IMR-90 (cell line): Measurements from ENCODE around the gene GPRC5D. TPM values are rescaled to one million over a fixed set of nuclear protein-coding genes. Genes with fewer than 3 reads are reported as not detected.

Experiments
- ATAC-seq: fragments of 200-7000 bp; cut with Tn5 transposase; 2 replicates; pipeline ENCODE4 v1.9.1; 2020; ENCODE audit warnings: low read depth, mild to moderate bottlenecking, moderate library complexity
- BruUV-seq: library from RNA; stranded (reverse); fragments of 400-500 nt; replicated peaks from 2 replicates; lab custom pipeline; 2021; lab: Mats Ljungman, UMichigan
- CTCF ChIA-PET: fragments of 300-600 bp; formaldehyde crosslinking; extraction: SDS; loops from one replicate; lab custom pipeline; 2021; ENCODE audit warnings: antibody characterized with exemption; lab: Yijun Ruan, JAX
- POLR2A ChIA-PET: fragments of 300-600 bp; sonication (Branson Sonifier 250); formaldehyde crosslinking; loops from one replicate; lab custom pipeline; 2022; ENCODE audit warnings: antibody characterized with exemption; ENCODE audit not compliant: unreplicated experiment; lab: Charles Lee
- DNase-seq: peaks from one replicate; pipeline ENCODE4 v3.0.0; 2013
- H2AFZ ChIP-seq: replicated peaks from 2 replicates; pipeline ENCODE3; 2013; ENCODE audit warnings: low read length, mild to moderate bottlenecking; ENCODE audit not compliant: poor library complexity
- H2AK5ac ChIP-seq: 2 replicates; pipeline ENCODE4 v1.6.1; 2013; ENCODE audit warnings: low read depth, low read length, inconsistent platforms
- H2AK9ac ChIP-seq: replicated peaks from 2 replicates; pipeline ENCODE3; 2013; ENCODE audit warnings: mild to moderate bottlenecking, low read depth, low read length, moderate library complexity; ENCODE audit not compliant: poor library complexity
- H2BK120ac ChIP-seq: 2 replicates; pipeline ENCODE4 v1.6.1; 2013; ENCODE audit warnings: low read depth, low read length, inconsistent platforms
- H2BK15ac ChIP-seq: 3 replicates; pipeline ENCODE4 v1.6.1; 2013; ENCODE audit warnings: low read depth, low read length, inconsistent platforms
- H2BK20ac ChIP-seq: 2 replicates; pipeline ENCODE4 v1.6.1; 2013; ENCODE audit warnings: low read depth, mild to moderate bottlenecking, inconsistent platforms, low read length, moderate library complexity
- H2BK5ac ChIP-seq: 2 replicates; pipeline ENCODE4 v1.6.1; 2013; ENCODE audit warnings: mild to moderate bottlenecking, low read depth, low read length, inconsistent platforms; ENCODE audit not compliant: poor library complexity, severe bottlenecking
- H3K14ac ChIP-seq: replicated peaks from 2 replicates; pipeline ENCODE4 v1.6.1; 2013; ENCODE audit warnings: low read depth, low read length, inconsistent platforms
- H3K18ac ChIP-seq: 2 replicates; pipeline ENCODE4 v1.6.1; 2013; ENCODE audit warnings: low read depth, low read length, control low read depth
- H3K23ac ChIP-seq: 2 replicates; pipeline ENCODE4 v1.6.1; 2013; ENCODE audit warnings: low read depth, low read length, inconsistent platforms
- H3K27ac ChIP-seq: 2 replicates; pipeline ENCODE4 v1.5.1; 2013; ENCODE audit warnings: mild to moderate bottlenecking, control low read depth, low read length; ENCODE audit not compliant: insufficient read depth
- H3K27me3 ChIP-seq: 2 replicates; pipeline ENCODE4 v1.6.1; 2013; ENCODE audit warnings: low read length; ENCODE audit not compliant: control insufficient read depth, insufficient read depth
- H3K36me3 ChIP-seq: 2 replicates; pipeline ENCODE4 v1.6.1; 2013; ENCODE audit warnings: low read length, mixed read lengths; ENCODE audit not compliant: control insufficient read depth, insufficient read depth
- H3K4ac ChIP-seq: 2 replicates; pipeline ENCODE4 v1.6.1; 2013; ENCODE audit warnings: low read depth, low read length, inconsistent platforms
- H3K4me1 ChIP-seq: 2 replicates; pipeline ENCODE4 v1.6.1; 2013; ENCODE audit warnings: low read length, mixed read lengths; ENCODE audit not compliant: control insufficient read depth, insufficient read depth
- H3K4me2 ChIP-seq: 2 replicates; pipeline ENCODE4 v1.6.1; 2013; ENCODE audit warnings: low read depth, mild to moderate bottlenecking, control low read depth, low read length, moderate library complexity
- H3K4me3 ChIP-seq: 2 replicates; pipeline ENCODE4 v1.5.1; 2013; ENCODE audit warnings: low read depth, mild to moderate bottlenecking, control low read depth, low read length, moderate library complexity; ENCODE audit not compliant: insufficient read depth
- H3K56ac ChIP-seq: 2 replicates; pipeline ENCODE4 v1.6.1; 2013; ENCODE audit warnings: low read length, inconsistent platforms; ENCODE audit not compliant: insufficient read depth; ENCODE audit errors: extremely low read depth
- H3K79me1 ChIP-seq, 2 experiments: 2 replicates each; pipeline ENCODE4 v1.6.1; 2013; ENCODE audit warnings: low read length in 2 of 2, inconsistent platforms in 1 of 2, low read depth in 1 of 2
- H3K9ac ChIP-seq: 2 replicates; pipeline ENCODE4 v1.6.1; 2013; ENCODE audit warnings: low read depth, low read length, control low read depth
- H3K9me1 ChIP-seq: 2 replicates; pipeline ENCODE4 v1.6.1; 2013; ENCODE audit warnings: low read length, inconsistent platforms; ENCODE audit not compliant: insufficient read depth
- H3K9me3 ChIP-seq: 2 replicates; pipeline ENCODE4 v1.6.1; 2013; ENCODE audit warnings: low read length; ENCODE audit not compliant: control insufficient read depth, insufficient read depth
- H4K20me1 ChIP-seq: 2 replicates; pipeline ENCODE4 v1.6.1; 2013; ENCODE audit warnings: low read length, inconsistent platforms; ENCODE audit not compliant: insufficient read depth
- H4K5ac ChIP-seq: 2 replicates; pipeline ENCODE4 v1.6.1; 2013; ENCODE audit warnings: mild to moderate bottlenecking, low read depth, low read length, control low read depth
- H4K8ac ChIP-seq, 2 experiments: 2 replicates each; pipeline ENCODE4 v1.6.1; 2013; ENCODE audit warnings: low read depth in 2 of 2, low read length in 2 of 2, control low read depth in 1 of 2, inconsistent platforms in 1 of 2
- H4K91ac ChIP-seq: 2 replicates; pipeline ENCODE4 v1.6.1; 2013; ENCODE audit warnings: low read depth, low read length, inconsistent platforms; ENCODE audit not compliant: insufficient read depth
- CHD1 ChIP-seq: IDR thresholded peaks from 2 replicates; pipeline ENCODE4 v1.6.1; 2012; ENCODE audit warnings: low read depth, low read length, improper control_type of control experiment
- FOS ChIP-seq: fragments of 150-350 bp; IDR thresholded peaks from 2 replicates; pipeline ENCODE4 v1.6.1; 2016; ENCODE audit warnings: low read depth, low read length
- MAZ ChIP-seq: IDR thresholded peaks from 2 replicates; pipeline ENCODE4 v1.6.1; 2012; ENCODE audit warnings: low read depth, mild to moderate bottlenecking, low read length, improper control_type of control experiment, moderate library complexity, borderline replicate concordance
- NFE2L2 ChIP-seq: fragments of 150-350 bp; IDR thresholded peaks from 2 replicates; pipeline ENCODE4 v1.6.1; 2016; ENCODE audit warnings: low read depth, mild to moderate bottlenecking, low read length
- RCOR1 ChIP-seq: IDR thresholded peaks from 2 replicates; pipeline ENCODE4 v1.6.1; 2012; ENCODE audit warnings: mild to moderate bottlenecking, low read length, improper control_type of control experiment; ENCODE audit not compliant: insufficient replicate concordance
- WGBS, 2 experiments: methylation state at CpG; one replicate each; pipeline versions ENCODE4 v1.1.5 to v1.1.7; 2013; ENCODE audit warnings: missing lambda C conversion rate in 2 of 2; ENCODE audit not compliant: insufficient read length in 1 of 2; ENCODE audit errors: extremely low coverage in 2 of 2; 5-methylcytosine and 5-hydroxymethylcytosine counted together
- dilution Hi-C: fragments of 300-500 bp; cut with HindIII; formaldehyde crosslinking; loops from one replicate; pipeline ENCODE4 v1.14.3; 2018; ENCODE audit warnings: low sequenced_read_pairs; ENCODE audit not compliant: unreplicated experiment
- in situ Hi-C: fragments of 300-500 bp; cut with MboI; formaldehyde crosslinking; loops from 3 replicates; pipeline ENCODE4 v1.14.3; 2019; ENCODE audit warnings: low sequenced_read_pairs, inconsistent platforms, mixed read lengths
- intact Hi-C: fragments of 100-400 bp; cut with micrococcal nuclease; formaldehyde crosslinking; loops from 2 replicates; pipeline ENCODE4 v1.10.0; 2022
- polyA plus RNA-seq, 3 experiments: library from polyadenylated mRNA; depleted of rRNA; stranded (reverse); fragments of >200 nt; gene quantifications; 2 replicates each; pipeline ENCODE4 v1.2.3, GENCODE V29; 2012; ENCODE audit warnings: low replicate concordance in 1 of 3
- total RNA-seq: library from RNA; depleted of rRNA; stranded (reverse); fragments of >200 nt; gene quantifications from 2 replicates; pipeline ENCODE4 v1.2.3, GENCODE V29; 2012
- TF ChIP-seq, protein P1 (sequence below): fragments of 150-350 bp; IDR thresholded peaks from 2 replicates; pipeline ENCODE4 v1.6.1; 2016; ENCODE audit warnings: low read depth, mild to moderate bottlenecking, low read length, moderate library complexity, borderline replicate concordance

GPRC5D gene
- total and polyA plus RNA-seq, 2 of the 4 experiments (the other 2 are of a cell fraction), result not detected

DNA sequence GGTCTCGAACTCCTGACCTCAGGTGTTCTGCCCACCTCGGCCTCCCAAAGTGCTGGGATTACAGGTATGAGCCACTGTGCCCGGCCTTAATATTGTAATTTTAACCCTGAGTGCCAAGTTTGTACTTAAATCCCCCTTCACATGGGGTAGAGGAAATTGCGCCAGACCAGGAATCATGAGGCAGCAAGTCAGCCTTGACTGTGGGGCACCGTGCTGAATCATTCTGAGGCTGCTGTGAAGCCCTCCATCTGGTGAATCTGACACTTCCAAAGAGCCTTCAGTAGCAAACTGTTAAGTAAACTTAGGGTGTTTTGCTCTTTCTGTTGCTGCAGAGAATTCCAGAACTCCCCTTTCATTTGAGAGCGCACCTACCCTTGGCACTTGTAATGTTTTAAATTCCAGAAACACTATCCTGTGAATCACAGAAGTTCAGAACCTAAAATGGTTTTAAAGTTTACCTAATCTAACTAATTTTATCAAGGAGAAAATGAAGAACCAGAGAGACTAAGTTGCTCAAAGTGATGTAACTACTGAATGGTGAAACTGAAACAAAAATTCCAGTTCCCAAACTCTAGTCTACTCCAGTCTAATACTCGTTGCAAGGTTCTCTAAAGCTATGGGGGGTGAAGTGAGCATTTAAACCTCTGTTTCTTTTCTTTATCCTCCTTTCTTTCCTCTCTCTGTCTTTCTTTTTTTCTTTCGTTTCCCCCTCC is 40.6 kb upstream of the GPRC5D start (continued):
- TF ChIP-seq FOS (peak; percentile 87), CHD1 (no peak), MAZ (peak; percentile 47; the same call in 1 of the 2 replicates)

DNA sequence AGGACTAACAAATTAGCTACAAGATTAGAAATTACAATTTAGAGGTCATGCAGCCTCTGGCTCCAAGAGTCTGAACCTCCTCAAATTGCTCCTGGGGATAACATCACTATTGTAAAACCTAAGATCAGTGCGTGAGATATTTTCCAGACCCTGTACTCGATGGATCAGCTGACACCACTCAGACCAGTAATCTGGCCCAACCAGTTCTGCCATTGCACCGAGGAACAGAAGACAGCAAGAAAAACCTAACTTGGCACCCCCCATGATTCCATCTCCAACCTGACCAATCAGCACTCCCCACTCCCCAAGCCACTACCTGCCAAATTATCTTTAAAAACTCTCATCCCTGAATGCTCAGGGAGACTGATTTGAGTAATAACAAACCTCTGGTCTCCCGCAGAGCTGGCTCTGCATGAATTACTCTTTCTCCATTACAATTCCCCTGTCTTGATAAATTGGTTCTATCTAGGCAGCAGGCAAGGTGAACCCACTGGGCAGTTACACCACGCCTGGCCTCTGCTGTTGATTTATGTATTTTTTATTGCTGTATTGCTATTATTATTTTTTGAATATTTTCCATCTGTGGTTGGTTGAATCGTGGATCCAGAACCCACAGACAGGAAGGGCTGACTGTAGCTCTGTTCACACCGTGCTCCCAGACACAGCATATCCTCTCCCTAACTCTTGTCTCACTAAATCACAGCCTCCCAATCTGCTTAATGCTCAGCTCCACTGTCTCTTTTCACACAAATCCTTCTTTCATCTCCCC is 38.9 kb upstream of the GPRC5D start:
- BruUV-seq, result no TSS peak
- H2BK5ac ChIP-seq, result peak overlapping the region; percentile 92
- no peak overlapping the region; the same call in 1 of the 2 replicates for H3K56ac ChIP-seq
- peak overlapping the region; percentile 58 for H3K18ac ChIP-seq
- peak overlapping the region; percentile 80 to 92 for H4K8ac ChIP-seq
- intact Hi-C loops (loop anchor here (1.0 to 10.0 kb wide), 3 partner anchors 11 to 1174 kb away; no protein-coding TSS in a partner anchor), dilution Hi-C loops (no loop called here), in situ Hi-C loops (no loop called here)
- H4K5ac ChIP-seq, result peak overlapping the region; percentile 58
- peak overlapping the region; percentile 49 for H3K9ac ChIP-seq
- H3K14ac ChIP-seq, result peak overlapping the region; percentile 87
- peak overlapping the region; percentile 86 for H2BK15ac ChIP-seq
- ChIA-PET POLR2A (interaction anchor here (0.8 kb wide), 1 partner anchor 242 kb away, joined by 5 read pairs; no protein-coding TSS in a partner anchor), CTCF (interaction anchor here (1.0 kb wide), 1 partner anchor 254 kb away, joined by 4 read pairs; no protein-coding TSS in a partner anchor)
- no peak overlapping the region for H2AFZ ChIP-seq
- no peak for TF ChIP-seq NFE2L2
- TF ChIP-seq, protein P1, sequence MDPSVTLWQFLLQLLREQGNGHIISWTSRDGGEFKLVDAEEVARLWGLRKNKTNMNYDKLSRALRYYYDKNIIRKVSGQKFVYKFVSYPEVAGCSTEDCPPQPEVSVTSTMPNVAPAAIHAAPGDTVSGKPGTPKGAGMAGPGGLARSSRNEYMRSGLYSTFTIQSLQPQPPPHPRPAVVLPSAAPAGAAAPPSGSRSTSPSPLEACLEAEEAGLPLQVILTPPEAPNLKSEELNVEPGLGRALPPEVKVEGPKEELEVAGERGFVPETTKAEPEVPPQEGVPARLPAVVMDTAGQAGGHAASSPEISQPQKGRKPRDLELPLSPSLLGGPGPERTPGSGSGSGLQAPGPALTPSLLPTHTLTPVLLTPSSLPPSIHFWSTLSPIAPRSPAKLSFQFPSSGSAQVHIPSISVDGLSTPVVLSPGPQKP, result no peak
- TF ChIP-seq FOS, result no peak
- TF ChIP-seq RCOR1, result no peak
- H3K79me1 ChIP-seq, result peaks cover 39 to 55% of the 10 kb centered on the region in 2 experiments
- no peaks in the 10 kb centered on the region for H3K27me3 ChIP-seq
- H3K4me3 ChIP-seq, result no peak overlapping the region
- peak overlapping the region; percentile 92 for H2AK5ac ChIP-seq
- peak overlapping the region; percentile 67 for H4K91ac ChIP-seq
- H3K9me3 ChIP-seq, result no peaks in the 10 kb centered on the region
- H4K20me1 ChIP-seq, result no peaks in the 10 kb centered on the region
- peak overlapping the region; percentile 7; the same call in 1 of the 2 replicates for H3K4me2 ChIP-seq
- peak overlapping the region; percentile 84 for H2BK120ac ChIP-seq
- H3K36me3 ChIP-seq, result peaks cover 23% of the 10 kb centered on the region
- no peak overlapping the region for H2AK9ac ChIP-seq
- peak overlapping the region; percentile 70; the same call in 1 of the 2 replicates for H3K27ac ChIP-seq
- peak overlapping the region; percentile 80 for H3K23ac ChIP-seq
- H2BK20ac ChIP-seq, result peak overlapping the region; percentile 89
- 93% methylated on average over 3 of the region's 7 CpGs; no CpG with 5 or more reads in 1 of the 2 experiments for WGBS, 2 experiments
- H3K4ac ChIP-seq, result peak overlapping the region; percentile 79
- ATAC-seq, result no peak
- H3K4me1 ChIP-seq, result peaks cover 17% of the 10 kb centered on the region
- no peak for DNase-seq
- H3K9me1 ChIP-seq, result peaks cover 12% of the 10 kb centered on the region
